Thyroid gland (tissue), 4 donors: ENCODE measurements around the gene CCDC187. TPM values are rescaled to one million over a fixed set of nuclear protein-coding genes. Genes with fewer than 3 reads are reported as not detected.
"Not testable (repeated sequence)": the region's sequence is repeated elsewhere in the genome, so short reads cannot be mapped to it uniquely, and the experiment has no call there.

Experiments used
- DNase-seq, 2 donors: peaks; one replicate each; pipeline ENCODE4 v3.0.0-alpha.2; 2019
- H3K27ac ChIP-seq, 3 donors: fragments of 200-600 bp; sonication (generic); 1 replicate in 2 of 3; 2 replicates in 1 of 3; pipeline ENCODE4 v1.5.1; 2016 to 2019; ENCODE audit warnings: mild to moderate bottlenecking in 1 of 3, moderate library complexity in 1 of 3
- H3K27me3 ChIP-seq: fragments of 200-600 bp; sonication (generic); one replicate; pipeline ENCODE4 v1.5.1; 2019
- H3K36me3 ChIP-seq, 2 donors: fragments of 200-600 bp; sonication (generic); one replicate each; pipeline ENCODE4 v1.5.1; 2016 to 2019
- H3K4me1 ChIP-seq, 2 donors: fragments of 200-600 bp; sonication (generic); one replicate each; pipeline ENCODE4 v1.5.1; 2017 to 2019
- H3K4me3 ChIP-seq, 3 donors: fragments of 200-600 bp; sonication (generic); replicated peaks in 1 of 3; 1 replicate in 2 of 3; 2 replicates in 1 of 3; pipeline ENCODE4 v1.5.1; 2016; ENCODE audit warnings: mild to moderate bottlenecking in 1 of 3
- H3K9me3 ChIP-seq: fragments of 200-600 bp; sonication (generic); one replicate; pipeline ENCODE4 v1.5.1; 2017
- CTCF ChIP-seq, 6 experiments: fragments of 200-600 bp in 3 of 6; fragments of 450-650 bp in 3 of 6; sonication (generic) in 3 of 6; IDR thresholded peaks; one replicate each; pipeline ENCODE4 v1.5.1; 2016 to 2019; ENCODE audit warnings: antibody characterized with exemption in 6 of 6, mild to moderate bottlenecking in 2 of 6, inconsistent platforms in 1 of 6, moderate library complexity in 1 of 6
- POLR2A ChIP-seq, 2 donors: fragments of 450-650 bp; IDR thresholded peaks; one replicate each; pipeline ENCODE4 v1.6.1; 2017; ENCODE audit warnings: antibody characterized with exemption in 2 of 2, mild to moderate bottlenecking in 2 of 2, moderate library complexity in 1 of 2
- WGBS, 2 donors: methylation state at CpG; one replicate each; pipeline ENCODE4 v1.1.5; 2017; 5-methylcytosine and 5-hydroxymethylcytosine counted together
- intact Hi-C: fragments of 100-400 bp; cut with DNase I; formaldehyde crosslinking; loops from one replicate; pipeline ENCODE4 v1.15.1; 2023
- total RNA-seq, 4 donors: library from RNA; depleted of rRNA; stranded (reverse); fragments of >200 nt; gene quantifications; one replicate each; pipeline ENCODE4 v1.2.3, GENCODE V29; 2016

Gene CCDC187
- total RNA-seq, 4 donors from 2014 or later, result 5.2 to 9.1 (median 6.2) TPM

- WGBS, 2 donors, result 57 to 65% methylated on average over 9 to 20 of the region's 24 CpGs
- Histone ChIP-seq H3K27me3 (no peaks in the 10 kb centered on the region), H3K4me1 (peaks cover 20 to 26% of the 10 kb centered on the region in 2 donors), H3K4me3 (no peak overlapping the region), H3K27ac (peak overlapping the region in 2 of 3 donors; percentile 40 to 46), H3K36me3 (no peaks in the 10 kb centered on the region), H3K9me3 (no peaks in the 10 kb centered on the region)
- TF ChIP-seq CTCF (IDR thresholded peaks at IDR 0.05), result peak in 1 of 6 experiments; percentile 18
- no peak for TF ChIP-seq POLR2A (IDR thresholded peaks at IDR 0.05)
- intact Hi-C loops, result no loop called here
- DNase-seq, result peak; percentile 82 to 84
Measured at GRCh38 chr9:136324501-136325300, 20.8 kb upstream of the CCDC187 start.

DNA sequence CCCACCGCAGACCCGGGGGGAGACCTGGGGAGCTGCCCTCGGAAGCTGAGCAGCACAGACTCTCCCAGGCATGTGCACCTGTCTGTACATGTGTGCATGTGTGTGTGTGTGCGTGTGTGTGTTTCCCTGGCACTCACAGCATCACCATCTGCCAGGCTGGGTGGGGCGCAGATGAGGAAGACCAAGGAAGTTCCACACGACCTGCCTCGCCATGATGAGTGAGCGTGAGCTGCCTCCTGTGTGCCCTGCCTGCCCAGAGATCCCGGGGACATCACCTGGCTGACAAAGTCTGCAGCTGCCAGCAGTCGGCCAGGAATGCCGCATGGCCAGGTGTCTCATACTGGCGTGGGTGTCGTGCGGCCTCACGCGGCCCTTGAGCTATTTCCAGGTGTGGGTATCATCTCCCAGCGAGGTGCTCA, 19.5 kb upstream of the CCDC187 start:
- Histone ChIP-seq H3K4me1 (peaks cover 15 to 16% of the 10 kb centered on the region in 2 donors), H3K27ac (no peak overlapping the region), H3K36me3 (no peaks in the 10 kb centered on the region), H3K27me3 (no peaks in the 10 kb centered on the region), H3K4me3 (no peak overlapping the region), H3K9me3 (no peaks in the 10 kb centered on the region)
- TF ChIP-seq POLR2A (IDR thresholded peaks at IDR 0.05), result no peak
- no peak for TF ChIP-seq CTCF (IDR thresholded peaks at IDR 0.05)
- WGBS, 2 donors, result 94 to 98% methylated on average over 7 of the region's 17 CpGs
- DNase-seq, result no peak
- intact Hi-C loops, result no loop called here

DNA sequence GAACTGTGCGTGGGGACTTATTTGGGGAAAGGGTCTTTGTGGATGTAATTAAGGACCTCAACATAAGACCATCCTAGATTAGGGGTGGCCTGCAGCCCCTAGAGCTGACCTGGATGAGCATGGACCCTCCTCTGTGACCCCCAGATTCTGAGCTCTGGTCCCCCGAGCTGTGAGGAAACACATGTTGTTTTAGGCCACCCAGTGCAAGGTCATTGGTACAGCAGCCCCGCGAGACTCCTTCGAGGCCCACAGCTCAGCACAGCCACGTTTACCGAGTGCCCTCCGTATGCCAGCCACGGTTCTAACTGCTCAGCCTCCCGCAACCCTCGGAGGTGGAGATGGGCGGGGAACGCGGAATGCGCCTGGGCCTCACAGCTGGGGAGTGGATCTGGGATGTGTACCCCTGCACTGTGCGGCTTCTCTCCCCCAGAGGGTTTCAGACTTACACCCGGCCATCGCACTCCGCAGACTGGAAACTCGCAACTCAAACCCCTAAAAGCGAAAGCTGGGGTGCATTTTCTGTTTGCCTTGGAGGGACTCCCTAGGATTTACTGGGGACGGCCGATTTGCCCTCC, 18.9 kb upstream of the CCDC187 start:
- DNase-seq, result no peak
- Histone ChIP-seq H3K27ac (no peak overlapping the region), H3K4me3 (no peak overlapping the region), H3K9me3 (no peaks in the 10 kb centered on the region), H3K36me3 (no peaks in the 10 kb centered on the region), H3K4me1 (peaks cover 9 to 10% of the 10 kb centered on the region in 2 donors), H3K27me3 (no peaks in the 10 kb centered on the region)
- intact Hi-C loops, result no loop called here
- TF ChIP-seq POLR2A (IDR thresholded peaks at IDR 0.05) (no peak), CTCF (IDR thresholded peaks at IDR 0.05) (no peak)
- WGBS, 2 donors, result 79 to 83% methylated on average over 18 of the region's 23 CpGs

GRCh38 chr9:136321561-136321960, 17.7 kb upstream of the CCDC187 start:
- Histone ChIP-seq H3K27me3 (no peaks in the 10 kb centered on the region), H3K4me1 (peaks cover 3 to 5% of the 10 kb centered on the region in 2 donors), H3K4me3 (no peak overlapping the region), H3K36me3 (no peaks in the 10 kb centered on the region), H3K27ac (no peak overlapping the region), H3K9me3 (no peaks in the 10 kb centered on the region)
- DNase-seq, result no peak
- intact Hi-C loops, result no loop called here
- 83 to 87% methylated on average over 13 to 16 of the region's 19 CpGs for WGBS, 2 donors
- TF ChIP-seq CTCF (IDR thresholded peaks at IDR 0.05), result no peak
- TF ChIP-seq POLR2A (IDR thresholded peaks at IDR 0.05), result no peak

GRCh38 chr9:136320972-136321371, 17.1 kb upstream of the CCDC187 start:
- H3K9me3 ChIP-seq, DNase-seq, H3K4me3 ChIP-seq, H3K36me3 ChIP-seq, H3K27ac ChIP-seq, intact Hi-C loops, H3K4me1 ChIP-seq, H3K27me3 ChIP-seq: not testable (repeated sequence)

DNA sequence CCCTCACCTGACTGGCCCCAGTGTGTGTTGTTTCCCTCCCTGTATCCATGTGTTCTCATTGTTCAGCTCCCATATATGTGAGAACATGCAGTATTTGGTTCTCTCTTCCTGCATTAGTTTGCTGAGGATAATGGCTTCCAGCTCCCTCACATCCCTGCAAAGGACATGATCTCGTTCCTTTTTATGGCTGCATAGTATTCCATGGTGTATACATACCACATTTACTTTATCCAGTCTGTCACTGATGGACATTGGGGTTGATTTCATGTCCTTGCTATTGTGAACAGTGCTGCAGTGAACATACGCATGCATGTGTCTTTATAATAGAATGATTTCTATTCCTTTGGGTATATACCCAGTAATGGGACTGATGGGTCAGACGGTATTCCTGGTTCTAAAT, 16.1 kb upstream of the CCDC187 start:
- H3K4me3 ChIP-seq, H3K4me1 ChIP-seq, H3K9me3 ChIP-seq, H3K36me3 ChIP-seq, H3K27me3 ChIP-seq, DNase-seq, intact Hi-C loops, H3K27ac ChIP-seq: not testable (repeated sequence)
- 94 to 95% methylated on average over 3 of the region's 3 CpGs for WGBS, 2 donors

- H3K27ac ChIP-seq, intact Hi-C loops, H3K27me3 ChIP-seq, DNase-seq, H3K36me3 ChIP-seq, H3K4me1 ChIP-seq, H3K9me3 ChIP-seq, H3K4me3 ChIP-seq: not testable (repeated sequence)
- WGBS, 2 donors, result 97 to 98% methylated on average over 14 of the region's 14 CpGs
Measured at GRCh38 chr9:136319244-136319643, 15.3 kb upstream of the CCDC187 start.
